Fibroblast of lung (primary cell): Measurements from ENCODE around the gene FTSJ1.
"Not testable (repeated sequence)": the region's sequence is repeated elsewhere in the genome, so short reads cannot be mapped to it uniquely, and the experiment has no call there.

Experiments
- EZH2 ChIP-seq: IDR thresholded peaks from 2 replicates; pipeline ENCODE4 v1.5.1; 2012; ENCODE audit warnings: low read length, control low read depth, mild to moderate bottlenecking; ENCODE audit errors: missing control alignments
- TF ChIP-seq, protein P1 (sequence below), 2 donors: IDR thresholded peaks in 1 of 2; conservative IDR thresholded peaks in 1 of 2; 1 replicate in 1 of 2; 2 replicates in 1 of 2; pipeline ENCODE4 v1.5.1; 2011 to 2012; ENCODE audit warnings: low read length in 2 of 2, control low read depth in 1 of 2, inconsistent platforms in 1 of 2, low read depth in 1 of 2, mild to moderate bottlenecking in 1 of 2

DNA sequence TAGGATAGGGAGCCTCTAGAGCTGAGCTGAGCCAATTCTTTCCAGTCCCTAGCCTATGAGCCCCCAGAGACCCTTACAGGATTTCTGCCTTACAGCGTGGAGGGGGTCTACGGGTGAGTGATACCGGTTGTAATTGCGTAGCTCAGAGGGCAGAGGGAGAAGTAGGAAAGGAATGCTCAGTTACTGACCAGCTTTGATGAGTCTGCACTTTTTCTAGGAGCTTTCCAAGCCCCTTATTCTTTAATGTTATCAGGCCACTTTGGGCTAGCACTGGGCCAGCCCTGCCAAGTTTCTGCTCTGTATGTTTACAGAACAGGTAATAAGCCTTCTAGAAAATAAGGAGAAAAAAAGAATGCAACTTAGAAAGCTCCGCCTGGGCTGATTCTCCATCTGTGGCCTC, 46.4 kb upstream of the FTSJ1 start:
- TF ChIP-seq, protein P1, sequence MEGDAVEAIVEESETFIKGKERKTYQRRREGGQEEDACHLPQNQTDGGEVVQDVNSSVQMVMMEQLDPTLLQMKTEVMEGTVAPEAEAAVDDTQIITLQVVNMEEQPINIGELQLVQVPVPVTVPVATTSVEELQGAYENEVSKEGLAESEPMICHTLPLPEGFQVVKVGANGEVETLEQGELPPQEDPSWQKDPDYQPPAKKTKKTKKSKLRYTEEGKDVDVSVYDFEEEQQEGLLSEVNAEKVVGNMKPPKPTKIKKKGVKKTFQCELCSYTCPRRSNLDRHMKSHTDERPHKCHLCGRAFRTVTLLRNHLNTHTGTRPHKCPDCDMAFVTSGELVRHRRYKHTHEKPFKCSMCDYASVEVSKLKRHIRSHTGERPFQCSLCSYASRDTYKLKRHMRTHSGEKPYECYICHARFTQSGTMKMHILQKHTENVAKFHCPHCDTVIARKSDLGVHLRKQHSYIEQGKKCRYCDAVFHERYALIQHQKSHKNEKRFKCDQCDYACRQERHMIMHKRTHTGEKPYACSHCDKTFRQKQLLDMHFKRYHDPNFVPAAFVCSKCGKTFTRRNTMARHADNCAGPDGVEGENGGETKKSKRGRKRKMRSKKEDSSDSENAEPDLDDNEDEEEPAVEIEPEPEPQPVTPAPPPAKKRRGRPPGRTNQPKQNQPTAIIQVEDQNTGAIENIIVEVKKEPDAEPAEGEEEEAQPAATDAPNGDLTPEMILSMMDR (conservative IDR thresholded peaks at IDR 0.05 in 1 of 2, IDR thresholded peaks at IDR 0.05 in 1 of 2; ENCODE audit: low read depth in 1 of 2, low read length in 2 of 2) = not testable (repeated sequence)
- TF ChIP-seq EZH2 = not testable (repeated sequence)
